Activated T-cell treated with anti-CD3 and anti-CD28 coated beads, Interleukin-2, amount 50 U/mL, for 48 hours (primary cell): ENCODE measurements around the gene CISD3.

Source experiments
- DNase-seq, 2 experiments: peaks; one replicate each; pipeline ENCODE4 v3.0.0-alpha.2; 2020

Gene CISD3, protein sequence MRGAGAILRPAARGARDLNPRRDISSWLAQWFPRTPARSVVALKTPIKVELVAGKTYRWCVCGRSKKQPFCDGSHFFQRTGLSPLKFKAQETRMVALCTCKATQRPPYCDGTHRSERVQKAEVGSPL

DNA sequence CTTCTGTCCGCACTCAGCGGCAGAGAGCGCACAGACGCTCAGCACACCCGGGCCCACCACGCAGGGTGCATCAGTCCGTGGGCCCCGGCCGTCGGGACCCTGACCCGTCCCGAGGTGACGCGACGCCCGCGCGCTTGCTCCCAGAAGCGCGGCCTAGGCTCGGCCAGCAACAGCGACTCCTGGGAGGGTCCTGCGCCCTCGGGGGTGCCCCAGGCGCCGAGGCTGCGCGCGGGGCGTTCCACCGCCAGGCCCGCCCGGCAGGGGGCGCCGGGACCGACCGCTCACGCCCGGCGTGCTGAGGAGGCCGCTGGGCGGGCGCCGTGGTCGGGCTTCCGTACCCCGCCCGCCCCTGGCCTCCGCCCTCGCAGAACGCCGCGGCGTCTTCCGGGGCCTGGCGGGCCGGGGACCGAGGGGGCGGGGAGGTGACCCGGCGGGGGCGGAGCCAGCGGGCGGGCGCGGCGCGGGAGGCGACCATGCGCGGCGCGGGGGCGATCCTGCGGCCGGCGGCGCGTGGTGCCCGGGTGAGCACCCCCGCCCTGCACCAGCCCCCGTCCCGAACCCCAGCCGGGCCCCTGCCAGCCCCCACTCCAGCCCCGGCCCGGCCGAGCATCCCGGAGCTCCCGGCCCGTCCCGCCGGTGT, at the start of gene CISD3:
Gene CISD3 (plus strand): TSS at position 456 of the 640 bp plus-strand sequence. CDS start 18 bp downstream, at position 474.
- DNase-seq, result peak; percentile 86 to 92

DNA sequence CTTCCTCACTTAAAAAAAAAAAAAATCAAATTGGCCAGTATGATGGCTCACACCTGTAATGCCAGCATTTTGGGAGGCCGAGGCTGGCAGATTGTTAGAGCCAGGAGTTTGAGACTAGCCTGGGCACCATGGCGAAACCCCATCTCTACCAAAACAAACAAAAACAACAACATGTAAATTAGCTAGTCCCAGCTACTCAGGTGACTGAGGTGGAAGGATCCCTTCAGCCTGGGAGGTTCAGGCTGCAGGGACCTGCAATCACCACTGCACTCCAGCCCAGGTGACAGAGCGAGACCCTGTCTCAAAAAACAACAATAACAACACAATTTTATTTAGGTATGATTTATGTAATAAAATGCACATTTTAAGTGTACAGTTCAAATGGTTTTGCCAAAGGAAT, 49.0 kb upstream of the CISD3 start:
- no peak for DNase-seq

DNA sequence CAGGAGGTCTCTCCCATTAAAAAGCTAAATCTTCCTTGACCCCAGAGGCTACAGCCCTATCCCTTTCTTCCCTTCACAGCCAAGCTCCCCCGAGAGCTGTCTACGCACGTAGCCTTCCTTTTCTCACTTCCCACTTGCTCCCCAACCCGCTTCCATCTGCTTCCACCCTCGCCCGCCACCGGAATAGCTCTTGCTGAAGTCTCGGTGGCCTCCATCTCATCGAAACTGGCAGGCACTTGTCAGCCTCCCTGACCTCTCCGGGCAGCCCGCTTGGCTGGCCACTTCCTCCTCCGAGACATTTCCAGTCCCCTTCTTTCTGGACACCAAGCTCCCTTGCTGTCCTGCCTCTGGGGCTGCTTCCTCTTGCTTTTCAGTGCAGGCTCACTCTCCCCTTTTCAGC, 44.6 kb upstream of the CISD3 start:
- no peak for DNase-seq

DNA sequence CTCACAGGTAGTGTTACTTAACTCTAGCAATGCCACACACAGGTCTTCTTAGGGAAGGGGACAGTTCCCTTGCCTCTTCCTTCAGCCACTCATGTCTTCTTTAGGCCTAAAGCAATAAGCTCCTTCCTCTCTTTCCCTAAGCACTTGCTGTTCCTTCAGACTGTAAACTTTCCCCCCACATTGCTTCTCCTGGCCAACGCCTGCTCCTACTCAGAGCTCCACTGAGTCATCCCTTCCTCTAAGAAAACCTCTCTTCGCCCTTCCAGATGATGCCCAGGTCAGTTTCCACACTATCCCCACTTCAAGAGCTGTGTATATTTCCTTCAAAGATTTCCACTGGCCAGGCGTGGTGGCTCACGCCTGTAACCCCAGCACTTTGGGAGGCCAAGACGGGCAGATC, 42.9 kb upstream of the CISD3 start:
- DNase-seq, result no peak

DNA sequence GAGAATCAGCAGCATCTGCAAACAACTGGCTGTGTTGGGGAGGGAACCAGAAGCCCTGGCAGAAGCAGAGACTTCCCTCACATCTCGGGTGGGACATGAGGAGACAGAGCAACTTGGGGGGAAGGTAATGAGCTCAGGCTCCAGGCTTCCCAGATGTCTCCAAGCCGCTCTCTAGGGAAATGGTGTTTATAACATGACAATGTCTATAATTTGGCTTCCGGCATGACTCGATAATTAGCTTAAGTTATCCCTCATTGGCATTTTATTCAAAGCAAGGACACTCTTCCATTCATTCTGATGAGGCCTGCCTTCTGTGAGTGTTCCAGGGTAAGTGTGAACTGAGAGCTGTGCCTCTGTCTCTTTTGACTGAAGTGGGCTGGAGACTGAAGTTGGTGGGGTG, 39.8 kb upstream of the CISD3 start:
- no peak for DNase-seq

DNA sequence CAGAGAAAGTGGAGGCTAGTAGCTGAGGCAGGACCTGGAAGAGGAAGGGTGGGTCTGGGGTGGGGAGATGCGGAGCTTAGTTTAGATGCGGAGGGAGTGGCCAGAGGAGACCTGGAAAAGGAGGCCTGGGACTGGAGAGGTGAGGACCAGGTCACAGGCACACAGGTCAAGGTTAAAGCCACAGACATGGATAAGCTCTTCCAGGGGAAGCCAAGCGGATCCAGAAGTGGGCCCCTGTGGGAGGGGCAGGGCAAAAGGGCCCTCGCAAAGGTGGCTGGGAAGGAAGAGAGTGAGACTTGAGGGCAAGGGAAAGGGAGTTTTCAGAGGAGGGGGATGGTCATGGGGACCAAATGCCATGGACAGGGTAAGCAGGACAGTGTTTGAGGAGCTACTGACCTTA, 39.0 kb upstream of the CISD3 start:
- DNase-seq, result no peak

DNA sequence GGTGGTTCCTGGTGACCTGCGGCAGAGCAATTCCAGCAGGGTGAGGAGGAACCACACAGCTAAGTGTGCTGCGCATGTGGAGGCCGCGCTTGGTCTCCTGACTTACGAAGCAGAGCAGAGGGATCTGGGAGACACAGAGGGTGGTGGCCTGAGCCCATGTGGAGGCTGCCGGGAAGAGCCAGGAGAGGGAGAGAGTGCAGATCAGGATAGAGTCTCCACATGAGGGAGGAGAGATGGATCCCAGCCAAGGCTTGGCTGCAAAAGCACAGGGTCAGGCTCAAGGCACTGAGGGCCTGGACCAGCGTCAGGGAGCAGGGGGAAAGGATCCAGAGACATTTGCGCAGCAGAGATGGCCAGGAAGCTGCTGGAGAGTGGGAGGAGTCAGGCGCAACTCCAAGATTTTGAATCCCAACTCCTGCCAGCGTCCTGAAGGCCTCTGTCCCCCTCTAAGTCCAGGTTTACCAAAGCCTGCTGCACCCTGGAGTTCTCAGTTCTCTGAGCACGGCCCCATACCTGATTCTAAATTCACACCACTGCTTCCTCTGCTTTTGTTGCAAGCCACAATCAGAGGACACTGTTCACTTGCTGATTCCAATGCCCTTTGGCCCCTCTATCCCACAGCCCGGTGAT, 36.3 kb upstream of the CISD3 start:
- no peak for DNase-seq

DNA sequence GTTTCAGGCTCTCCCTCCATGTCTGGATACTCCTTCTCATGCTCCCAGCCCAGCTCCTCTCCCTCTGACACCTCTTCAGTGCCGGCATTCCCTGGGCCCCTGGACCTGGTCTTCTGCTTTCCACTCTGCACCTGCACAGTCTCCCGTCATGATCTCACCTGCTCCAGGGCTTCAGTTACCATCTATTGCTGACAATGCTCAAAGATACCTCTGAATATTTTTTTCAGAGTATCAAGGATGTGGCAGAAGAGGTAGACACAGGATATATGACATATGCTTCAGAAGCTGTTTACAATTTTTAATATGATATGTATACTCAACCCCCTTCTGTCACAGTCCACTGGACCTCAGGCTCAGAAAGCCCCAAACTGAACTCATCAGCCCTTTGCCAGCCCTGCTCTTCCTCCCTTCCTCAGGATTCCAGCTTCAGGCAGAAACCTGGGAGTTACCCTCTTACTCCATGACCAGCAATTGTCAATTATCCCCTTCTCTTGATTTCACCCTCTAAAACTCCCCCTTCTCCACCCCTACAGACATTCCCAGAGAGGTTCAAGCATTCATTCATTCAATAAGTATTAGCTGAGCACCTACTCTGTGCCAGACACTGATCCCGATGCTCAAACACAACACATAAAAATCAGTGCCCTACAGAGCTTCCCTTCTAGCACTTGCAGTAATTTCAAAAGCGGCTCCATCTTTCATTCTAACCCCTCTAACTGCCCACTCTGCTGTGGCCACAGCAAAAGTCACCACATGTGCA, 32.9 kb upstream of the CISD3 start:
- no peak for DNase-seq

DNA sequence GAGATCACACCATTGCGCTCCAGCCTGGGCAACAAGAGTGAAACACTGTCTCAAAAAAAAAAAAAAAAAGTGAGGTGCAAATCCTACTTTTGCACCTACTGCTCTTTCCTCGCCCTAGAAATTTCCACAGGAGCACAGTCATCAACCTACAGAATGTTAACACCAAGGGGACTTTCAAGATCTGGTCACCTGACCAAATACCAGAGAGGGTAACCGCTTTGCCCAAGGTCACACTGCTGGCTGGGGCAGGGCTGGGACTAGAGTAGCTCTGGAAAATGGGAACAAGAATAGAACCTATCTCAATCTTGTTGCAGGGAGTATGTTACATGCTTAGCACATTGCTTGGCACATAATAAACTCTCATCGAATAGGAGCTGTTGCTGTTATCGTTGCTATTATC, 31.4 kb upstream of the CISD3 start:
- DNase-seq, result no peak

DNA sequence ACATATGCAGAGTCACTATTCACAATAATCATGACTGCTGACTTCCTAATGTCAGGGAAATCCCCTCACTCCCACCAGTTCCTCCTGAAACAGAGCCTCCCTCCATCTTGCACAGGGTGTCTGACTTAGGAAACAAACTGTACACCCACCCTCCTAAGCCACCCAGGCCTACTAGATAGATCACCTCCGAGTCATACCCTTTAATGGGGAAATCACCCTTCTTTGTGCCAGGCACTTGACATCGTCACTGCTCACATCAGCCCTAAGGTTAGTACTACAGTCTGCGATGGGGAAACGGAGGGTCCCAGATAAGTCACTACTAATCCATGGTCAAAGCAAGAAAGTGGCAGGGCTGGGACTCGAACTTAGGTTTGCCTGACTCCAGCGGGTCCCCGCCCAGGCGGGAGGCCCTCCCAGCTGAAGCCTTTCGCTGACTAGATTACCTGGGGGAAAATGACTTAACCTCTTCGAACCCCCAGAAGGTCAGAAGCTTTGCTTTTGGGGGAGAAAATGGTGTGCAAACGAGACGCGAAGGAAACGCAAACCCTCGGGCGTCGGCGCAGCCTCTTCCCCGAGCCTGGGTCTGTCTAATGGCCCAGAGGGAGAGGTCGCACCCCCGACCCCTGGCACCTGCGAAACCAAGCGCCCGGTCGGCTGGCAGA, 28.5 kb upstream of the CISD3 start:
- DNase-seq, result peak; percentile 93

DNA sequence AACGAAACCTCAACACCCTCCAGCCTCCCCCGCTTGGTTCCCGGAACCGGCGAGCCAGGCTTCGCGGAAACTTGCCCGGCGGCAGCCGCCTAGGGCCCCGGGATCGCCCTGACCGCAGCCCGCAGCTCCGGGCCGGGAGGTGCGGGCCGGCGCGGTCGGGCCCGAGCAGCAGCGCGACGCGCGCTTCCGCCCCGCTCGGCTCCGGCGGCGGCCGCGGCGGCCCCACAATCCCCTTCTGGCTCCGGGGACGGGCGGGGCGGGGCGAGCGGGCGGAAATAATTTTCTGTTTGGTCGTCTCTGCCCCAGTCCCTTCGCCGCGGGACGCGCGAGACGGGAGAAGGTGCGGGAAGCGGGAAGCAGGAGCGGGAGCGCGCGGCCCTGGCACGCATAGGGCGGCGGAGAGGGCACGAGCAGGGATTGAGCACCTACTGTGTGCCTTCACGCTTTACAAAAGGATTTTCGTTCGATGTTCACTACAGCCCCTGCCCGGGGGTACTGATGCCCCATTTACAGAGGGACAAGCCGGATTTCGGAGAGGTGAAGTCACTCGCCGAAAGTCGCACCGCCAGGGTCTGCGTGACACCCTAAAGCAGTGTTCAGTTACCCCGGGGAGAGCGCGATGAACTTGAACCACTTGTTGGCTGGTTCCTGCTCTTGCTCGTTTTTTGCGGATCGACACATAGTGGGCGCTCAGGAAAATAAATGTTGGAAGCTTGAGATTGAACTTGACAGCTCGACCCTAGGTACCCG, 27.8 kb upstream of the CISD3 start:
- DNase-seq, result peak; percentile 89

DNA sequence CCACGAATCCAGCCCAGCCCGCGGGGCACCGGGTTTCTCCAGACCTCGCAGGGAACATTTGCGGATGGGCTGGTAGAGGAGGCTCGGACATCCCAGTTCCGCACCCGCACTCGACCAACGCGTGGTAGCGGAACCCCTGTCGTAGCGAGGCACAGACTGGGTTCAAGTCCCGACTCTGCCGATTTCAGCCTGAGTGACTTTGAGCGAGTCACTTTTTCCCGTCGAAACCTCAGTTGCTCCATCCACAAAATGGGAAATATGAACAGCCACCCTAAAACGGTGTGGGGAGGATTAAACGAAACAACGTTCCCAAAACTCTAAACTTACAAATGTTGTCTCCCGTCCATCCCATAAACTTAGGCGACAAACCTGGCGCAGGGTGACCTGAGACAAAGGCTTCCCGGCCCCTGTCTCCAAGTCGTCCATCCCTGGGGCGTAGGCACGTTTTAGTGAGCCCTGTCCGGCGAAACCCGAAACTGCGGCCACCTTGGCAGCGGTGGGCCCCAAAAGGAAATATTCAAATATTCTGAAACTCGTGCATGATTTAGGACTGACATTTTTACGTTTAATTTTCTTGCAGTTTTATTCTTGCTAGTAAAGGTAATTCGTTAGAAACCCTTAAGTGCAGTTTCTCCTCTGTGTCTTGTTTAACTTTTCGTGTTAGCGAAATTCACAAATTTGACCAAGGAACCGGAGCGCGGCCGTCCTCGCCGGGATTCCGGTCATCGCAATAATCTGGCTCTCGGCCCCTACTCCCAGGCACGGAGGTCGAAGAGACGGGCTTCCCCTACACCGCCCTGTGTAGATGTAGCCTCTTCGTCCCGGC, 27.0 kb upstream of the CISD3 start:
- no peak for DNase-seq

DNA sequence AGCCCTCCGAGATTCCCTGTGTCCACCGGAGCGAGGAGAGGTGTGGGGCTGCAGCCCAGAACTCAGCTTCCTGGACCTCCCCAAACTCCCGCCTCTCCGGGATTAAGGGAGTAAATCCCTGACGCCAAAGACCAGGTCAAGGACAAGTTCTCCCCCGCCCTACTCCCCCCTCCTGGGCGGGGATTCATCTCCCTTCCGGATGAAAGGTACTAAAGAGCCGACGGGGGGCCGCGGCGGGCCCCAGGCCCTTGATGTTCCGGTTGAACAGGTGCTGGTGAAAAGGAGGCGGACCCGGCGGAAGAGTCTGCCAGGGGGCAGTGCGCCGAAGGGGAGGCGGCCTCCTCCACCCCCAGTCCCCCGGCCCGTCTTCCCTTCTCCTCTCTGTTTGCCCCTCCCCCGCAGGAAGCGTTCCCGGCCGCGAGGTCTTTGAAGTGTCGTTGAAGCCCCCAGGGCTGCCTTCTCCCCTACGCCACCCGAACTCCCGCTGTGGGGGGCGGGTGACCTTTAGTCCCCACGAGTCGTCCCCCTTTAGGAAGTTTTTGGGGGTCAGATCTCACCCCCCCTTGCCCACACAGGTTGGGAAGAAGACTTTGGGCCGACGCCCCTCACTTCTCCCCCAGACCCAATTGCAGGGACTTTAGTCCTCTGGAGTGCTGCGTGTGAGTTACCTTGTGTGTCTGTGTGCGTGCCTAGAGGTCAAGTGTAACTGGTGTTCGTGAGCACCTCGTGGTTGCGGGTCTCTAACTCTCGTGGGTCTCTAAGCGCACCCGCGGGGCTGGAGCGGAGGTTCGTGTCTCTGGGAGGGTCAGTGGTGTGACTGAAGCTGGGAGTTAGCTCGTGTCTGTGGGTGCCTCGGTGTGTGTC, 26.2 kb upstream of the CISD3 start:
- DNase-seq, result peak; percentile 91 to 92

DNA sequence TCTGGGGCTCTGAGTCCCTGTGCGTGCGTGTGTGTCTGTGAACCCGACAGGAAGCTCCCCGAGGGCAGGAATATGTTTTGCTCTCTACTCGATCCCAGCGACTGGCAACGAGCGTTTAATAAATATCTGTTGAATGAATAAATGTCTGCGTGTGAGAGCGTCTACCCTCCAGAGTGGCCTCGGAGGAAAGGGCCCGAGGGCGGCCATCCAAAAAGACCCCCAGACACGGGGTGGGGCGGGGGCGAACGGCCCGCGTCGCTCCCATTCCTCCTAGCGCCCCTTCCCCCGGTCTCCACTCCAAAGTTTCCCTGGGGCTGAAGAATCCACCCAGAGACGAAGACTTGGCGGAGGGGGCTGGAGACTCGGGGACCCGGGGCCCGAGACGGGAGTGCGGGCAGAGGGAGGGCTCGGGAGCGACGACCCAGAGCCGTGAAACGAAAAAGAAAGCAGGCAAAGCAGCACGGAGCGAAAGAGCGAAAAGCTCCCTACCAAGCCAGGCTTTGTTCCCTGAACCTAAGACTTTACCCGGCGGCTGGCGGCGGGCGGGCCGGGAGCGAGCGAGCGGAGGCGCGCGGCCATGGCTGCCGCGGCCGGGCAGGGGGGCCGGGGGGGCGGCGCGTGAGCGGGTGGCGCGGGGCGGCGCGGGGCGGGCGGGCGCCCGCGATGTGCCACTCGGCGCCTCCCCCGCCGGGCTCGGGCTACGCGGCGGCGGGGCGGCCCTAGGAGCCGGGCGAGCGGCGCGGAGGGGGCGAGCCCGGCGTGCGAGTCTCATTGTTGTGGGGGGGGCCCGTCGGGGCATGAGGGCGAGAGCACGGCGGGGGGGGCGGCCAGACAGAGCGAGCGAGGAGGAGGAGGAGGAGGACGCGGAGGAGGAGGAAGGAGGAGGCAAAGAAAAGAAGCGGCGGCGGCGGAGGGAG, 25.3 kb upstream of the CISD3 start, which contains the start of gene MLLT6:
Gene MLLT6 (plus strand): TSS at position 668 of the 917 bp plus-strand sequence. CDS start 360 bp downstream, outside the sequence.
- peak; percentile 75 to 78 for DNase-seq

DNA sequence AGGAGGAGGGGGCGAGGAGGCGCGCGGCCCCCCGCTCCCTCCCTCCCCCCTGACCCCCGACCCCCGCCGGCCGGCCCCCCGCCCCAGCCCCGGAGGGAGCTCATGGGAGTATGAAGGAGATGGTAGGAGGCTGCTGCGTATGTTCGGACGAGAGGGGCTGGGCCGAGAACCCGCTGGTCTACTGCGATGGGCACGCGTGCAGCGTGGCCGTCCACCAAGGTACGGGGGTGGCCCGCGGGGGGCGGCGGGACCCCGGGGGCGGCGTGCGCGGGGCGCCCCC, 24.7 kb upstream of the CISD3 start:
- peak; percentile 63 to 66 for DNase-seq

DNA sequence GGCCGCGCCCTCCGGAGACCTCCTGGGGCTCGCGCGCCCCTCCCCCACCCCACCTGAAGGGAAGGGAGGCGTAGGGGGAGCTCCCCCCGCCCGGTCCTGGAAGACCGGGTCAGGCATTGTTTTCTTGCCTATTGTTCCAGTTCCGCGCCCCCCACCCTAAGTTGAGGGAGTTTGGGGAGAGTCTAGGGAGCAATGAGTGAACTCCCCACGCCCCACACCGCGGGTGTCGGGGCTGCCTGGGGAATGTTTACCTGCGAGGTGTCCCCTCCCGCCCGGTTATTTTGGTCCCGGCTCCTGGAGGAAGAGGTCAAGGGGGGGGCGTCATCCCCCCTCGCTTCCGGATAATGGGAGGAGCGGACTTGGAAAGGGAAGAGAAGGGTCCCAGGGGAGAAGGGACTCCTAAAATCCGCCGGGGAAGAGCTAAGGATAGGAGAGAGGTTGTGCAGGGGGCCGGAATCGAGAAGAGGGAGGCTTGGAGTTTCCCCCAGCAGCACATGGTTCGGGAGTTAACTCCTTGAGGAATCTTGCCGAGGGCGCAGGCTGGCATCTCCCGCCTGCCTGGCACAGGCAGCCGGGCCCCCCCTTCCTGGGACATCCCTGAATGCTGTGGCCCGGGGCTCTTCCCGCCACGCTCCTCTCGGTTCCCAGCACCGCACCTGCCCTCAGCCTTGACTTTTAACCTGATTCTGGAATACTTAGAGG, 24.2 kb upstream of the CISD3 start:
- peak; percentile 66 to 69 for DNase-seq

DNA sequence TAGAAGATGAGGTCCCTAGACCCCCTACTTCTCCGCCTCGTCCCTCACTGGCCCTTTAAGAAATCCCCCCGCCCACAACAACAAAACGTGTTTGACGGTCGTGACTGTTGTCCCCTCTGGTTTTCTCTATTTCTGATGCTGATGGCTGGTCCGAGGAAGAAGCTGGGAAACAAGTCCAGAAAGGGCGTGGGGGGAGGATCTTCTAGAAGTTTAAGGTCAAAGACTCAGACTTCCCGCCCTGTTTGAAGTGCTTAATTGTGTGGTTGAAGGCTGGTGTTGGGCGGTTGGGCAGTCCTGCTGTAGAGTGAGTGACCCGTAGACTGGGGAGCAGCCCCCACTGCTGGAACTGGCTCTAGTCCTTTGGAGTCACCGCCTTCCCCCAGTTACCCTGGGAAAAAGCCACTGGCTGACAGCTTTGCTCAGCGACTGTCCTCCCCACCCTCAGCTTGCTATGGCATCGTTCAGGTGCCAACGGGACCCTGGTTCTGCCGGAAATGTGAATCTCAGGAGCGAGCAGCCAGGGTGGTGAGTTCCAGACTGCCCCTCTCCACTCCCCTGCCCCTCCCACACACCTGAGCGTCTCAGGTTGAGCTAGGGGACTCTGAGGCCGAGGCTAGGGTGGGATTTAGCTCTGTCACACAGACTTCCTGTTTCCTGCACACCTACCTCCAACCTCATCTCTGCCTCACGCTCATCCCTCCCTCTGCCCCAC, 23.5 kb upstream of the CISD3 start:
- DNase-seq, result peak; percentile 58 to 60

DNA sequence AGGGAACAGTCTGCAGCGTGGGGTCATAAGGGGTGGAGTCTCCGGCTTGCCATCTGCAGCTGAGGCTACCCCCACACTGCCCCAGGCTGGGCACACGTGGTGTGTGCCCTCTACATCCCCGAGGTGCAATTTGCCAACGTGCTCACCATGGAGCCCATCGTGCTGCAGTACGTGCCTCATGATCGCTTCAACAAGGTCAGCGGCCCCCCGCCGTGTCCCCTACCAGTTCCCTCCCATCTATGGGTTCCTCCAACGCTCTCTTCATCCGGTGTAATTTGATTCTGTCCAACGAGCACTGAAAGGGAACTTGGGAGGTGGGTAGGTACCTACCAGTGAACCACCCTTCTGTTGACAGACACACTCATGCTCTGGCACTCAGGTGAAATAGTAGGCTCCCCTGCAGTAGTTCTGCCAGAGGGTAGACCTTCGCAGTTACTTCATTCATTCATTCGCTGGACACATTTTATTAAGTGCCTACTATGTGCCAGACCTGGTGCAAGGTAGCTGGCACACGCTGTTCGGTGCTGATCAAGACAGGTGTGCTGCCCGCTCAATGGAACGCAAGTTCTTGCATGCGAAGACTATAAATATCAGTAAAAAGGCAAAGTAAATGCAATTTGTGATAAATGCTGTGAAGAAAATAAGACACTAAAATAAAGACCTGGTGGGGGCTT, 22.3 kb upstream of the CISD3 start:
- no peak for DNase-seq
